ENCODE measurements around the gene BCAS4. TPM values are rescaled to one million over a fixed set of nuclear protein-coding genes. Genes with fewer than 3 reads are reported as not detected.

BCAS4 gene
- total RNA-seq, 1 donor from 2014 or later: 9.0 TPM

GRCh38 chr20:50801747-50802125 is 6.9 kb downstream of the BCAS4 start:
- Mint-ChIP-seq H3K9me3 (no peaks in the 10 kb centered on the region), H3K27ac (ENCODE audit: unreplicated experiment) (peak overlapping the region; percentile 27), H3K4me1 (no peaks in the 10 kb centered on the region)

DNA sequence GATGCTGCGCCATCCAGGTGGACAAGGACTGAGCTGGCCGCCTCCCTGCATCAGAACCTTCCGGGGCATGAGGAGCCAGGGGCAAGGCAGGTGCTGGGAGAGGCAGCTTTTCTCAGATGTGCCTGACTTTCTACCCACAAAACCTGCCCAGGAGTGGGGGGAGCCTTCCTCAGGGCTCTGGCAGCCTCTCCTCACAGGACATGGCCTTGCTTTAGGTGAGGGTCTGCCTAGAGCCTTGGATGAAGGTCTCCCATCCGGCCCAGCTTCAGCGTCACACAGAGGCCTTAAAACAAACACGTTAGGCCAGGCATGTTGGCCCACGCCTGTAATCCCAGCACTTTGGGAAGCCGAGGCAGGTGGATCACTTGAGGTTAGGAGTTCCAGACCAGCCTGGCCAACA is 7.4 kb downstream of the BCAS4 start:
- Mint-ChIP-seq H3K4me1 (no peaks in the 10 kb centered on the region), H3K27me3 (ENCODE audit: low read depth) (no peaks in the 10 kb centered on the region), H3K36me3 (ENCODE audit: low read depth) (no peaks in the 10 kb centered on the region), H3K4me3 (no peak overlapping the region), H3K9me3 (no peaks in the 10 kb centered on the region), H3K27ac (ENCODE audit: unreplicated experiment) (no peak overlapping the region)
- TF ChIP-seq, protein P1, sequence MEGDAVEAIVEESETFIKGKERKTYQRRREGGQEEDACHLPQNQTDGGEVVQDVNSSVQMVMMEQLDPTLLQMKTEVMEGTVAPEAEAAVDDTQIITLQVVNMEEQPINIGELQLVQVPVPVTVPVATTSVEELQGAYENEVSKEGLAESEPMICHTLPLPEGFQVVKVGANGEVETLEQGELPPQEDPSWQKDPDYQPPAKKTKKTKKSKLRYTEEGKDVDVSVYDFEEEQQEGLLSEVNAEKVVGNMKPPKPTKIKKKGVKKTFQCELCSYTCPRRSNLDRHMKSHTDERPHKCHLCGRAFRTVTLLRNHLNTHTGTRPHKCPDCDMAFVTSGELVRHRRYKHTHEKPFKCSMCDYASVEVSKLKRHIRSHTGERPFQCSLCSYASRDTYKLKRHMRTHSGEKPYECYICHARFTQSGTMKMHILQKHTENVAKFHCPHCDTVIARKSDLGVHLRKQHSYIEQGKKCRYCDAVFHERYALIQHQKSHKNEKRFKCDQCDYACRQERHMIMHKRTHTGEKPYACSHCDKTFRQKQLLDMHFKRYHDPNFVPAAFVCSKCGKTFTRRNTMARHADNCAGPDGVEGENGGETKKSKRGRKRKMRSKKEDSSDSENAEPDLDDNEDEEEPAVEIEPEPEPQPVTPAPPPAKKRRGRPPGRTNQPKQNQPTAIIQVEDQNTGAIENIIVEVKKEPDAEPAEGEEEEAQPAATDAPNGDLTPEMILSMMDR (conservative IDR thresholded peaks at IDR 0.05): no peak
- no peak for DNase-seq (ENCODE audit: low read depth, low spot score)

More at GRCh38 chr20:50801747-50802125, 6.9 kb downstream of the BCAS4 start:
- Mint-ChIP-seq H3K36me3 (ENCODE audit: low read depth) (no peaks in the 10 kb centered on the region), H3K4me3 (no peak overlapping the region), H3K27me3 (ENCODE audit: low read depth) (no peaks in the 10 kb centered on the region)
- TF ChIP-seq, protein P1 (conservative IDR thresholded peaks at IDR 0.05): no peak
- DNase-seq (ENCODE audit: low read depth, low spot score): no peak

GRCh38 chr20:50804437-50805348 is 9.8 kb downstream of the BCAS4 start:
- TF ChIP-seq, protein P1 (conservative IDR thresholded peaks at IDR 0.05): no peak
- DNase-seq (ENCODE audit: low read depth, low spot score): no peak
- Mint-ChIP-seq H3K27ac (ENCODE audit: unreplicated experiment) (no peak overlapping the region), H3K9me3 (no peaks in the 10 kb centered on the region), H3K4me3 (no peak overlapping the region), H3K4me1 (no peaks in the 10 kb centered on the region), H3K27me3 (ENCODE audit: low read depth) (no peaks in the 10 kb centered on the region), H3K36me3 (ENCODE audit: low read depth) (no peaks in the 10 kb centered on the region)

- Mint-ChIP-seq H3K4me1 (no peaks in the 10 kb centered on the region), H3K36me3 (ENCODE audit: low read depth) (no peaks in the 10 kb centered on the region), H3K27ac (ENCODE audit: unreplicated experiment) (no peak overlapping the region), H3K27me3 (ENCODE audit: low read depth) (no peaks in the 10 kb centered on the region), H3K9me3 (no peaks in the 10 kb centered on the region), H3K4me3 (no peak overlapping the region)
- TF ChIP-seq, protein P1 (conservative IDR thresholded peaks at IDR 0.05): no peak
- DNase-seq (ENCODE audit: low read depth, low spot score): no peak
These were observed 10.5 kb downstream of the BCAS4 start for GRCh38 chr20:50805349-50805684.

GRCh38 chr20:50806126-50806768 is 11.4 kb downstream of the BCAS4 start:
- Mint-ChIP-seq H3K4me3 (no peak overlapping the region), H3K27me3 (ENCODE audit: low read depth) (no peaks in the 10 kb centered on the region), H3K36me3 (ENCODE audit: low read depth) (no peaks in the 10 kb centered on the region), H3K27ac (ENCODE audit: unreplicated experiment) (no peak overlapping the region), H3K9me3 (no peaks in the 10 kb centered on the region), H3K4me1 (no peaks in the 10 kb centered on the region)
- TF ChIP-seq, protein P1 (conservative IDR thresholded peaks at IDR 0.05): no peak
- DNase-seq (ENCODE audit: low read depth, low spot score): no peak

All from neural crest cell (in vitro differentiated cells).